Measurements from ENCODE around the gene DRC7. TPM values are rescaled to one million over a fixed set of nuclear protein-coding genes. Genes with fewer than 3 reads are reported as not detected.

Gene DRC7
- polyA plus RNA-seq, 1 donor from 2014 or later, result 1.4 TPM

- no peak for TF ChIP-seq TAF1 (IDR thresholded peaks at IDR 0.05; ENCODE audit: low read depth)
- TF ChIP-seq CTCF (IDR thresholded peaks at IDR 0.05; ENCODE audit: poor library complexity, severe bottlenecking), result no peak
- TF ChIP-seq SMC3 (conservative IDR thresholded peaks at IDR 0.05; ENCODE audit: poor library complexity), result no peak
- no peak for TF ChIP-seq POLR2AphosphoS5 (IDR thresholded peaks at IDR 0.05)
- H3K36me3 ChIP-seq (ENCODE audit: insufficient read depth, low read length), result peaks cover 11% of the 10 kb centered on the region
- no peak overlapping the region for H3K4me3 ChIP-seq (ENCODE audit: low read length)
- H3K4me2 ChIP-seq (ENCODE audit: low read length), result no peak overlapping the region
- H4K20me1 ChIP-seq (ENCODE audit: insufficient read depth), result peaks cover 20% of the 10 kb centered on the region
- no peaks in the 10 kb centered on the region for H3F3A ChIP-seq (ENCODE audit: insufficient read depth, low read length, poor library complexity, severe bottlenecking)
- no peak overlapping the region for H2AFZ ChIP-seq (ENCODE audit: low read depth, low read length)
- H3K9me3 ChIP-seq (ENCODE audit: low read length), result no peaks in the 10 kb centered on the region
- no peaks in the 10 kb centered on the region for H3K27me3 ChIP-seq (ENCODE audit: insufficient read depth, low read depth, low read length)
- H3K27ac ChIP-seq (ENCODE audit: low read length), result no peak overlapping the region
- H3K9ac ChIP-seq (ENCODE audit: low read length), result no peak overlapping the region
- no peaks in the 10 kb centered on the region for H3K9me2 ChIP-seq (ENCODE audit: insufficient read depth, low read length)
- H3K79me2 ChIP-seq (replicated peaks; ENCODE audit: insufficient read depth, low read length), result peaks cover 4% of the 10 kb centered on the region
These were observed 40.7 kb upstream of the DRC7 start for GRCh38 chr16:57653936-57654335.

GRCh38 chr16:57656342-57656955 lies 38.2 kb upstream of the DRC7 start:
- H3K9ac ChIP-seq (ENCODE audit: low read length), result no peak overlapping the region
- no peaks in the 10 kb centered on the region for H3K9me3 ChIP-seq (ENCODE audit: low read length)
- no peaks in the 10 kb centered on the region for H3K27me3 ChIP-seq (ENCODE audit: insufficient read depth, low read depth, low read length)
- H3K79me2 ChIP-seq (replicated peaks; ENCODE audit: insufficient read depth, low read length), result no peaks in the 10 kb centered on the region
- H3F3A ChIP-seq (ENCODE audit: insufficient read depth, low read length, poor library complexity, severe bottlenecking), result no peaks in the 10 kb centered on the region
- peaks cover 10% of the 10 kb centered on the region for H4K20me1 ChIP-seq (ENCODE audit: insufficient read depth)
- no peaks in the 10 kb centered on the region for H3K9me2 ChIP-seq (ENCODE audit: insufficient read depth, low read length)
- no peak overlapping the region for H3K4me2 ChIP-seq (ENCODE audit: low read length)
- peaks cover 23% of the 10 kb centered on the region for H3K36me3 ChIP-seq (ENCODE audit: insufficient read depth, low read length)
- TF ChIP-seq RAD21 (conservative IDR thresholded peaks at IDR 0.05), result no peak
- TF ChIP-seq MXI1 (conservative IDR thresholded peaks at IDR 0.05; ENCODE audit: poor library complexity, severe bottlenecking), result no peak
- no peak for TF ChIP-seq EP300 (conservative IDR thresholded peaks at IDR 0.05; ENCODE audit: poor library complexity, severe bottlenecking)
- no peak for TF ChIP-seq EZH2 (IDR thresholded peaks at IDR 0.05; ENCODE audit: borderline replicate concordance, insufficient read depth, low read length, poor library complexity, severe bottlenecking)
- H2AFZ ChIP-seq (ENCODE audit: low read depth, low read length), result no peak overlapping the region
- H3K4me3 ChIP-seq (ENCODE audit: low read length), result no peak overlapping the region
- H3K27ac ChIP-seq (ENCODE audit: low read length), result no peak overlapping the region

- H3K36me3 ChIP-seq (ENCODE audit: insufficient read depth, low read length), result peaks cover 29% of the 10 kb centered on the region
- H3K9me3 ChIP-seq (ENCODE audit: low read length), result no peaks in the 10 kb centered on the region
- H4K20me1 ChIP-seq (ENCODE audit: insufficient read depth), result peaks cover 6% of the 10 kb centered on the region
These were observed 37.4 kb upstream of the DRC7 start for GRCh38 chr16:57657228-57657627.

More at GRCh38 chr16:57657228-57657627, 37.4 kb upstream of the DRC7 start:
- no peaks in the 10 kb centered on the region for H3K27me3 ChIP-seq (ENCODE audit: insufficient read depth, low read depth, low read length)
- no peaks in the 10 kb centered on the region for H3K9me2 ChIP-seq (ENCODE audit: insufficient read depth, low read length)
- H2AFZ ChIP-seq (ENCODE audit: low read depth, low read length), result no peak overlapping the region
- no peaks in the 10 kb centered on the region for H3K79me2 ChIP-seq (replicated peaks; ENCODE audit: insufficient read depth, low read length)
- no peak overlapping the region for H3K4me3 ChIP-seq (ENCODE audit: low read length)
- no peaks in the 10 kb centered on the region for H3F3A ChIP-seq (ENCODE audit: insufficient read depth, low read length, poor library complexity, severe bottlenecking)
- H3K9ac ChIP-seq (ENCODE audit: low read length), result no peak overlapping the region
- H3K4me2 ChIP-seq (ENCODE audit: low read length), result no peak overlapping the region
- H3K27ac ChIP-seq (ENCODE audit: low read length), result no peak overlapping the region
- TF ChIP-seq RAD21 (conservative IDR thresholded peaks at IDR 0.05) (no peak), SMC3 (conservative IDR thresholded peaks at IDR 0.05; ENCODE audit: poor library complexity) (no peak), MXI1 (conservative IDR thresholded peaks at IDR 0.05; ENCODE audit: poor library complexity, severe bottlenecking) (no peak), EP300 (conservative IDR thresholded peaks at IDR 0.05; ENCODE audit: poor library complexity, severe bottlenecking) (no peak), REST (IDR thresholded peaks at IDR 0.05; ENCODE audit: borderline replicate concordance) (no peak), TAF1 (IDR thresholded peaks at IDR 0.05; ENCODE audit: low read depth) (no peak), EZH2 (IDR thresholded peaks at IDR 0.05; ENCODE audit: borderline replicate concordance, insufficient read depth, low read length, poor library complexity, severe bottlenecking) (no peak), POLR2AphosphoS5 (IDR thresholded peaks at IDR 0.05) (no peak), CTCF (IDR thresholded peaks at IDR 0.05; ENCODE audit: poor library complexity, severe bottlenecking) (no peak)

Measured in neural cell (in vitro differentiated cells).